Measurements from ENCODE around the gene MCU. TPM values are rescaled to one million over a fixed set of nuclear protein-coding genes. Genes with fewer than 3 reads are reported as not detected.

The MCU gene
- total RNA-seq, 1 donor from 2014 or later = 31.8 TPM

- no peaks in the 10 kb centered on the region for H3K27me3 ChIP-seq (ENCODE audit: insufficient read depth, low read length)
- H3K4me2 ChIP-seq (ENCODE audit: low read length) = no peak overlapping the region
- peaks cover 5% of the 10 kb centered on the region for H3K9me3 Mint-ChIP-seq (ENCODE audit: unreplicated experiment)
- no peak for DNase-seq (ENCODE audit: low read depth)
- peaks cover 10% of the 10 kb centered on the region for H3K4me1 Mint-ChIP-seq (ENCODE audit: low read depth, unreplicated experiment)
- H3K36me3 Mint-ChIP-seq (ENCODE audit: low read depth, unreplicated experiment) = peaks cover 3% of the 10 kb centered on the region
- no peaks in the 10 kb centered on the region for H3K9me3 ChIP-seq (ENCODE audit: insufficient read depth, low read depth, low read length)
- H2AFZ ChIP-seq (ENCODE audit: low read depth, low read length) = no peak overlapping the region
- no peak overlapping the region for H3K27ac ChIP-seq (ENCODE audit: low read depth, low read length)
- H3K4me3 ChIP-seq (ENCODE audit: insufficient read depth, low read depth, low read length) = no peak overlapping the region
- peaks cover 10% of the 10 kb centered on the region for H3K79me2 ChIP-seq (ENCODE audit: insufficient read depth, low read length)
- H4K20me1 ChIP-seq (ENCODE audit: insufficient read depth, low read length) = peaks cover 2% of the 10 kb centered on the region
- H3K27ac Mint-ChIP-seq (ENCODE audit: unreplicated experiment) = no peak overlapping the region
- no peak overlapping the region for H3K9ac ChIP-seq (ENCODE audit: low read length)
- H3K36me3 ChIP-seq (ENCODE audit: insufficient read depth, low read length) = no peaks in the 10 kb centered on the region
- TF ChIP-seq EZH2 (IDR thresholded peaks at IDR 0.05; ENCODE audit: insufficient read depth, low read length) (no peak), CTCF (IDR thresholded peaks at IDR 0.05; ENCODE audit: insufficient read depth, low read depth, low read length) (no peak)
- no peak for FAIRE-seq
- H3K4me1 ChIP-seq (ENCODE audit: insufficient read depth, low read length) = peaks cover 5% of the 10 kb centered on the region
- no peak overlapping the region for H3K4me3 Mint-ChIP-seq (ENCODE audit: unreplicated experiment)
- no peaks in the 10 kb centered on the region for H3K27me3 Mint-ChIP-seq (ENCODE audit: low read depth, unreplicated experiment)
Observed at GRCh38 chr10:72818076-72818475, 126.1 kb downstream of the MCU start.

- DNase-seq (ENCODE audit: low read depth) (no peak), FAIRE-seq (peak; percentile 13)
- no peak overlapping the region for H3K9ac ChIP-seq (ENCODE audit: low read length)
- H3K9me3 ChIP-seq (ENCODE audit: insufficient read depth, low read depth, low read length) = no peaks in the 10 kb centered on the region
- Mint-ChIP-seq H3K4me3 (ENCODE audit: unreplicated experiment) (no peak overlapping the region), H3K27me3 (ENCODE audit: low read depth, unreplicated experiment) (no peaks in the 10 kb centered on the region), H3K36me3 (ENCODE audit: low read depth, unreplicated experiment) (peaks cover 3% of the 10 kb centered on the region), H3K9me3 (ENCODE audit: unreplicated experiment) (peaks cover 5% of the 10 kb centered on the region), H3K4me1 (ENCODE audit: low read depth, unreplicated experiment) (peaks cover 7% of the 10 kb centered on the region), H3K27ac (ENCODE audit: unreplicated experiment) (no peak overlapping the region)
- no peaks in the 10 kb centered on the region for H3K27me3 ChIP-seq (ENCODE audit: insufficient read depth, low read length)
- TF ChIP-seq EZH2 (IDR thresholded peaks at IDR 0.05; ENCODE audit: insufficient read depth, low read length) = no peak
- no peak for TF ChIP-seq CTCF (IDR thresholded peaks at IDR 0.05; ENCODE audit: insufficient read depth, low read depth, low read length)
- H3K4me1 ChIP-seq (ENCODE audit: insufficient read depth, low read length) = peaks cover 1% of the 10 kb centered on the region
- H3K36me3 ChIP-seq (ENCODE audit: insufficient read depth, low read length) = no peaks in the 10 kb centered on the region
- no peaks in the 10 kb centered on the region for H4K20me1 ChIP-seq (ENCODE audit: insufficient read depth, low read length)
- H2AFZ ChIP-seq (ENCODE audit: low read depth, low read length) = no peak overlapping the region
- no peak overlapping the region for H3K27ac ChIP-seq (ENCODE audit: low read depth, low read length)
- no peak overlapping the region for H3K4me3 ChIP-seq (ENCODE audit: insufficient read depth, low read depth, low read length)
- H3K4me2 ChIP-seq (ENCODE audit: low read length) = no peak overlapping the region
- peaks cover 16% of the 10 kb centered on the region for H3K79me2 ChIP-seq (ENCODE audit: insufficient read depth, low read length)
Observed at GRCh38 chr10:72819053-72819452, 127.1 kb downstream of the MCU start.

GRCh38 chr10:72821606-72822005 lies 129.7 kb downstream of the MCU start:
- H3K27me3 Mint-ChIP-seq (ENCODE audit: low read depth, unreplicated experiment) = no peaks in the 10 kb centered on the region
- Histone ChIP-seq H3K9me3 (ENCODE audit: insufficient read depth, low read depth, low read length) (no peaks in the 10 kb centered on the region), H2AFZ (ENCODE audit: low read depth, low read length) (no peak overlapping the region), H3K36me3 (ENCODE audit: insufficient read depth, low read length) (no peaks in the 10 kb centered on the region), H3K27me3 (ENCODE audit: insufficient read depth, low read length) (no peaks in the 10 kb centered on the region), H3K4me3 (ENCODE audit: insufficient read depth, low read depth, low read length) (no peak overlapping the region), H3K27ac (ENCODE audit: low read depth, low read length) (no peak overlapping the region), H3K79me2 (ENCODE audit: insufficient read depth, low read length) (peaks cover 16% of the 10 kb centered on the region), H4K20me1 (ENCODE audit: insufficient read depth, low read length) (no peaks in the 10 kb centered on the region), H3K4me1 (ENCODE audit: insufficient read depth, low read length) (no peaks in the 10 kb centered on the region), H3K9ac (ENCODE audit: low read length) (no peak overlapping the region), H3K4me2 (ENCODE audit: low read length) (no peak overlapping the region)
- peaks cover 5% of the 10 kb centered on the region for H3K9me3 Mint-ChIP-seq (ENCODE audit: unreplicated experiment)
- peaks cover 3% of the 10 kb centered on the region for H3K36me3 Mint-ChIP-seq (ENCODE audit: low read depth, unreplicated experiment)
- peak; percentile 22 for DNase-seq (ENCODE audit: low read depth)
- H3K4me3 Mint-ChIP-seq (ENCODE audit: unreplicated experiment) = no peak overlapping the region
- FAIRE-seq = no peak
- peaks cover 7% of the 10 kb centered on the region for H3K4me1 Mint-ChIP-seq (ENCODE audit: low read depth, unreplicated experiment)
- TF ChIP-seq EZH2 (IDR thresholded peaks at IDR 0.05; ENCODE audit: insufficient read depth, low read length) (no peak), CTCF (IDR thresholded peaks at IDR 0.05; ENCODE audit: insufficient read depth, low read depth, low read length) (no peak)
- no peak overlapping the region for H3K27ac Mint-ChIP-seq (ENCODE audit: unreplicated experiment)
